ENCODE data around the gene TTYH3.

Gene TTYH3

GRCh38 chr7:2665359-2665791 lies 33.6 kb downstream of the TTYH3 start:
- ChIA-PET CTCF (no interaction called here), POLR2A (no interaction called here)
- DNase-seq (ENCODE audit: extremely low spot score), result no peak
- TF ChIP-seq SP1 (IDR thresholded peaks at IDR 0.05) (no peak), TARDBP (IDR thresholded peaks at IDR 0.05) (no peak)

GRCh38 chr7:2666155-2666554 lies 34.4 kb downstream of the TTYH3 start:
- TF ChIP-seq PKNOX1 (IDR thresholded peaks at IDR 0.05), result no peak
- TF ChIP-seq FOXA1 (IDR thresholded peaks at IDR 0.05), result no peak
- TF ChIP-seq FOXM1 (IDR thresholded peaks at IDR 0.05; ENCODE audit: borderline replicate concordance), result no peak
- TF ChIP-seq L3MBTL2 (conservative IDR thresholded peaks at IDR 0.05), result no peak
- no peak for TF ChIP-seq ELF4 (IDR thresholded peaks at IDR 0.05)
- TF ChIP-seq BHLHE40 (IDR thresholded peaks at IDR 0.05; ENCODE audit: borderline replicate concordance), result no peak
- no peak for TF ChIP-seq ARNT (IDR thresholded peaks at IDR 0.05)
- no peak for TF ChIP-seq FOXK2 (IDR thresholded peaks at IDR 0.05)
- TF ChIP-seq CTBP1 (IDR thresholded peaks at IDR 0.05; ENCODE audit: borderline replicate concordance), result no peak
- no peak for TF ChIP-seq TARDBP (IDR thresholded peaks at IDR 0.05)
- TF ChIP-seq SP1 (IDR thresholded peaks at IDR 0.05), result no peak
- no peak for TF ChIP-seq ZNF384 (IDR thresholded peaks at IDR 0.05)
- no peak for TF ChIP-seq LEF1 (IDR thresholded peaks at IDR 0.05; ENCODE audit: borderline replicate concordance)
- no peak for TF ChIP-seq NFRKB (IDR thresholded peaks at IDR 0.05)
- TF ChIP-seq SUZ12 (IDR thresholded peaks at IDR 0.05), result no peak
- ChIA-PET POLR2A (no interaction called here), CTCF (no interaction called here)
- no peak for DNase-seq (ENCODE audit: extremely low spot score)

- POLR2A ChIA-PET, result no interaction called here
- CTCF ChIA-PET, result no interaction called here
- TF ChIP-seq L3MBTL2 (conservative IDR thresholded peaks at IDR 0.05), result no peak
- TF ChIP-seq FOXA1 (IDR thresholded peaks at IDR 0.05), result no peak
- no peak for TF ChIP-seq CTBP1 (IDR thresholded peaks at IDR 0.05; ENCODE audit: borderline replicate concordance)
- no peak for TF ChIP-seq SUZ12 (IDR thresholded peaks at IDR 0.05)
- TF ChIP-seq TARDBP (IDR thresholded peaks at IDR 0.05), result no peak
- TF ChIP-seq ZNF384 (IDR thresholded peaks at IDR 0.05), result no peak
- no peak for TF ChIP-seq FOXK2 (IDR thresholded peaks at IDR 0.05)
- TF ChIP-seq NFRKB (IDR thresholded peaks at IDR 0.05), result no peak
- no peak for TF ChIP-seq ELF4 (IDR thresholded peaks at IDR 0.05)
- no peak for TF ChIP-seq BHLHE40 (IDR thresholded peaks at IDR 0.05; ENCODE audit: borderline replicate concordance)
- TF ChIP-seq LEF1 (IDR thresholded peaks at IDR 0.05; ENCODE audit: borderline replicate concordance), result no peak
- TF ChIP-seq FOXM1 (IDR thresholded peaks at IDR 0.05; ENCODE audit: borderline replicate concordance), result no peak
- no peak for TF ChIP-seq PKNOX1 (IDR thresholded peaks at IDR 0.05)
- no peak for TF ChIP-seq SP1 (IDR thresholded peaks at IDR 0.05)
- no peak for TF ChIP-seq HDGF (IDR thresholded peaks at IDR 0.05; ENCODE audit: borderline replicate concordance)
- TF ChIP-seq ARNT (IDR thresholded peaks at IDR 0.05), result no peak
- DNase-seq (ENCODE audit: extremely low spot score), result no peak
Measured at GRCh38 chr7:2666588-2667250, 34.9 kb downstream of the TTYH3 start.

GRCh38 chr7:2667843-2668242 lies 36.1 kb downstream of the TTYH3 start:
- CTCF ChIA-PET, result interaction anchor here (0.7 to 1.7 kb wide), 3 partner anchors 14 to 191 kb away, joined by 3 to 7 read pairs (median 6); no protein-coding TSS in a partner anchor
- POLR2A ChIA-PET, result no interaction called here
- TF ChIP-seq LEF1 (IDR thresholded peaks at IDR 0.05; ENCODE audit: borderline replicate concordance), result no peak
- no peak for TF ChIP-seq SUZ12 (IDR thresholded peaks at IDR 0.05)
- TF ChIP-seq ARNT (IDR thresholded peaks at IDR 0.05), result no peak
- no peak for TF ChIP-seq FOXM1 (IDR thresholded peaks at IDR 0.05; ENCODE audit: borderline replicate concordance)
- TF ChIP-seq L3MBTL2 (conservative IDR thresholded peaks at IDR 0.05), result no peak
- TF ChIP-seq ELF4 (IDR thresholded peaks at IDR 0.05), result no peak
- no peak for TF ChIP-seq BHLHE40 (IDR thresholded peaks at IDR 0.05; ENCODE audit: borderline replicate concordance)
- no peak for DNase-seq (ENCODE audit: extremely low spot score)

- no peak for DNase-seq (ENCODE audit: extremely low spot score)
- POLR2A ChIA-PET, result no interaction called here
- CTCF ChIA-PET, result interaction anchor here (0.7 to 1.7 kb wide), 3 partner anchors 13 to 192 kb away, joined by 3 to 7 read pairs (median 6); no protein-coding TSS in a partner anchor
- TF ChIP-seq ARNT (IDR thresholded peaks at IDR 0.05), result no peak
- no peak for TF ChIP-seq ZNF384 (IDR thresholded peaks at IDR 0.05)
- TF ChIP-seq L3MBTL2 (conservative IDR thresholded peaks at IDR 0.05), result no peak
- TF ChIP-seq FOXA1 (IDR thresholded peaks at IDR 0.05), result no peak
- TF ChIP-seq SUZ12 (IDR thresholded peaks at IDR 0.05), result no peak
- TF ChIP-seq NFRKB (IDR thresholded peaks at IDR 0.05), result no peak
- no peak for TF ChIP-seq TARDBP (IDR thresholded peaks at IDR 0.05)
- no peak for TF ChIP-seq FOXM1 (IDR thresholded peaks at IDR 0.05; ENCODE audit: borderline replicate concordance)
Measured at GRCh38 chr7:2668401-2668800, 36.6 kb downstream of the TTYH3 start.

GRCh38 chr7:2670171-2670570 lies 38.4 kb downstream of the TTYH3 start:
- TF ChIP-seq LEF1 (IDR thresholded peaks at IDR 0.05; ENCODE audit: borderline replicate concordance) (no peak), HDGF (IDR thresholded peaks at IDR 0.05; ENCODE audit: borderline replicate concordance) (no peak), FOXM1 (IDR thresholded peaks at IDR 0.05; ENCODE audit: borderline replicate concordance) (no peak), SUZ12 (IDR thresholded peaks at IDR 0.05) (no peak), CTBP1 (IDR thresholded peaks at IDR 0.05; ENCODE audit: borderline replicate concordance) (no peak), BHLHE40 (IDR thresholded peaks at IDR 0.05; ENCODE audit: borderline replicate concordance) (no peak), SP1 (IDR thresholded peaks at IDR 0.05) (no peak), ELF4 (IDR thresholded peaks at IDR 0.05) (no peak), PKNOX1 (IDR thresholded peaks at IDR 0.05) (no peak), ARNT (IDR thresholded peaks at IDR 0.05) (no peak), FOXK2 (IDR thresholded peaks at IDR 0.05) (no peak), L3MBTL2 (conservative IDR thresholded peaks at IDR 0.05) (no peak)
- DNase-seq (ENCODE audit: extremely low spot score), result no peak
- POLR2A ChIA-PET, result no interaction called here
- CTCF ChIA-PET, result interaction anchor here (0.6 to 1.6 kb wide), 6 partner anchors 12 to 132 kb away, joined by 3 to 8 read pairs (median 6); no protein-coding TSS in a partner anchor

Data from HEK293T (cell line).